ENCODE results near the gene ZMIZ2. TPM values are rescaled to one million over a fixed set of nuclear protein-coding genes. Genes with fewer than 3 reads are reported as not detected.

ZMIZ2 gene
- total RNA-seq, 1 experiment from 2014 or later = 69.0 TPM

- peaks cover 23% of the 10 kb centered on the region for H3K36me3 Mint-ChIP-seq (ENCODE audit: insufficient read depth, unreplicated experiment)
- H3K27me3 ChIP-seq (replicated peaks; ENCODE audit: control insufficient read depth, insufficient read depth, low read length) = no peaks in the 10 kb centered on the region
- no peak overlapping the region for H3K27ac Mint-ChIP-seq (ENCODE audit: unreplicated experiment)
- CTCF ChIA-PET = no interaction called here
- DNase-seq = peak in 1 of 2 experiments; percentile 39
- no peaks in the 10 kb centered on the region for H3K9me3 Mint-ChIP-seq (ENCODE audit: unreplicated experiment)
- no peaks in the 10 kb centered on the region for H3K4me1 ChIP-seq
- H3K4me3 Mint-ChIP-seq (ENCODE audit: unreplicated experiment) = no peak overlapping the region
- POLR2A ChIA-PET = no interaction called here
- BruUV-seq (replicated peaks) = no TSS peak
- no peaks in the 10 kb centered on the region for H3K27me3 Mint-ChIP-seq (ENCODE audit: insufficient read depth, unreplicated experiment)
- no peaks in the 10 kb centered on the region for H3K9me3 ChIP-seq
- H3K4me1 Mint-ChIP-seq (ENCODE audit: low read depth, unreplicated experiment) = no peaks in the 10 kb centered on the region
- H3K4me3 ChIP-seq (ENCODE audit: low read depth, low read length) = no peak overlapping the region
- H3K36me3 ChIP-seq (ENCODE audit: control insufficient read depth, insufficient read depth, low read length) = no peaks in the 10 kb centered on the region; the same call in 1 of the 2 replicates
- TF ChIP-seq, protein P1, sequence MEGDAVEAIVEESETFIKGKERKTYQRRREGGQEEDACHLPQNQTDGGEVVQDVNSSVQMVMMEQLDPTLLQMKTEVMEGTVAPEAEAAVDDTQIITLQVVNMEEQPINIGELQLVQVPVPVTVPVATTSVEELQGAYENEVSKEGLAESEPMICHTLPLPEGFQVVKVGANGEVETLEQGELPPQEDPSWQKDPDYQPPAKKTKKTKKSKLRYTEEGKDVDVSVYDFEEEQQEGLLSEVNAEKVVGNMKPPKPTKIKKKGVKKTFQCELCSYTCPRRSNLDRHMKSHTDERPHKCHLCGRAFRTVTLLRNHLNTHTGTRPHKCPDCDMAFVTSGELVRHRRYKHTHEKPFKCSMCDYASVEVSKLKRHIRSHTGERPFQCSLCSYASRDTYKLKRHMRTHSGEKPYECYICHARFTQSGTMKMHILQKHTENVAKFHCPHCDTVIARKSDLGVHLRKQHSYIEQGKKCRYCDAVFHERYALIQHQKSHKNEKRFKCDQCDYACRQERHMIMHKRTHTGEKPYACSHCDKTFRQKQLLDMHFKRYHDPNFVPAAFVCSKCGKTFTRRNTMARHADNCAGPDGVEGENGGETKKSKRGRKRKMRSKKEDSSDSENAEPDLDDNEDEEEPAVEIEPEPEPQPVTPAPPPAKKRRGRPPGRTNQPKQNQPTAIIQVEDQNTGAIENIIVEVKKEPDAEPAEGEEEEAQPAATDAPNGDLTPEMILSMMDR (IDR thresholded peaks at IDR 0.05; ENCODE audit: insufficient read depth in 1 of 2, low read depth in 1 of 2, low read length in 1 of 2, severe bottlenecking in 1 of 2, unreplicated experiment in 1 of 2) = no peak
- intact Hi-C loops (cut with micrococcal nuclease; ENCODE audit: unreplicated experiment) = no loop called here
Observed at GRCh38 chr7:44759246-44759645, 10.6 kb downstream of the ZMIZ2 start.

DNA sequence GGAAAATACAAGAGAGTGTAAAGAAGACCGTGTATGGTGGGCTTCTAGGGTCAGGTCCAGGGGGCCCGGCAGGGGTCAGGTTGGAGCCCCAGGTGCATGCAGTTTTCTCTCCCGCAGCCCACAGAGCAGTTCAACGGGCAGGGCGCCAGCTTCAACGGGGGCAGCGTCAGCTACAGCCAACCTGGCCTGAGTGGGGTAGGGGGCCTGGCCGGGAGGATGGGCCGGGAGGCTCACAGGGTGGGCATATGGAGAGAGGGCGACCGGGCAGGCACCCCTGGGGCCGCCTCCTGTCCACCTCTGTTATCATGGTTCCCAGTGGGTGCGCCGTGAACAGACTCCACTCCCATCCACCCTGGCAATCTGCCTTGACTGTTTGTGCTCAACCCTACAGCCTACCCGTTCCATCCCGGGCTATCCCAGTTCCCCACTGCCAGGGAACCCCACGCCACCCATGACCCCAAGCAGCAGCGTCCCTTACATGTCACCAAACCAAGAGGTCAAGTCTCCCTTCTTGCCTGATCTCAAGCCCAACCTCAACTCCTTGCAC is 11.5 kb downstream of the ZMIZ2 start:
- H3K9me3 Mint-ChIP-seq (ENCODE audit: unreplicated experiment) = no peaks in the 10 kb centered on the region
- H3K4me3 ChIP-seq (ENCODE audit: low read depth, low read length) = no peak overlapping the region
- POLR2A ChIA-PET = no interaction called here

GRCh38 chr7:44761207-44762161 is 12.8 kb downstream of the ZMIZ2 start:
- Mint-ChIP-seq H3K4me1 (ENCODE audit: low read depth, unreplicated experiment) (no peaks in the 10 kb centered on the region), H3K9me3 (ENCODE audit: unreplicated experiment) (no peaks in the 10 kb centered on the region), H3K36me3 (ENCODE audit: insufficient read depth, unreplicated experiment) (peaks cover 37% of the 10 kb centered on the region), H3K4me3 (ENCODE audit: unreplicated experiment) (no peak overlapping the region), H3K27ac (ENCODE audit: unreplicated experiment) (no peak overlapping the region), H3K27me3 (ENCODE audit: insufficient read depth, unreplicated experiment) (no peaks in the 10 kb centered on the region)
- intact Hi-C loops (cut with micrococcal nuclease; ENCODE audit: unreplicated experiment) = no loop called here
- DNase-seq = no peak
- ChIA-PET POLR2A (no interaction called here), CTCF (no interaction called here)
- TF ChIP-seq, protein P1 (IDR thresholded peaks at IDR 0.05; ENCODE audit: insufficient read depth in 1 of 2, low read depth in 1 of 2, low read length in 1 of 2, severe bottlenecking in 1 of 2, unreplicated experiment in 1 of 2) = no peak
- Histone ChIP-seq H3K4me1 (peaks cover 8% of the 10 kb centered on the region; the same call in 1 of the 2 replicates), H3K27me3 (replicated peaks; ENCODE audit: control insufficient read depth, insufficient read depth, low read length) (no peaks in the 10 kb centered on the region), H3K9me3 (no peaks in the 10 kb centered on the region), H3K4me3 (ENCODE audit: low read depth, low read length) (no peak overlapping the region), H3K36me3 (ENCODE audit: control insufficient read depth, insufficient read depth, low read length) (no peaks in the 10 kb centered on the region; the same call in none of the 2 replicates)
- BruUV-seq (replicated peaks) = no TSS peak

More for the DNA sequence above, 11.5 kb downstream of the ZMIZ2 start:
- CTCF ChIA-PET = no interaction called here
- TF ChIP-seq, protein P1 (IDR thresholded peaks at IDR 0.05; ENCODE audit: insufficient read depth in 1 of 2, low read depth in 1 of 2, low read length in 1 of 2, severe bottlenecking in 1 of 2, unreplicated experiment in 1 of 2) = no peak
- H3K27me3 Mint-ChIP-seq (ENCODE audit: insufficient read depth, unreplicated experiment) = no peaks in the 10 kb centered on the region
- DNase-seq = peak in 1 of 2 experiments; percentile 18
- no TSS peak for BruUV-seq (replicated peaks)
- H3K4me1 Mint-ChIP-seq (ENCODE audit: low read depth, unreplicated experiment) = no peaks in the 10 kb centered on the region
- H3K4me1 ChIP-seq = peaks cover 5% of the 10 kb centered on the region; the same call in 1 of the 2 replicates
- no peak overlapping the region for H3K27ac Mint-ChIP-seq (ENCODE audit: unreplicated experiment)
- no peak overlapping the region for H3K4me3 Mint-ChIP-seq (ENCODE audit: unreplicated experiment)
- H3K9me3 ChIP-seq = no peaks in the 10 kb centered on the region
- intact Hi-C loops (cut with micrococcal nuclease; ENCODE audit: unreplicated experiment) = no loop called here
- no peaks in the 10 kb centered on the region; the same call in none of the 2 replicates for H3K36me3 ChIP-seq (ENCODE audit: control insufficient read depth, insufficient read depth, low read length)
- H3K36me3 Mint-ChIP-seq (ENCODE audit: insufficient read depth, unreplicated experiment) = peaks cover 32% of the 10 kb centered on the region
- H3K27me3 ChIP-seq (replicated peaks; ENCODE audit: control insufficient read depth, insufficient read depth, low read length) = no peaks in the 10 kb centered on the region
